ENCODE measurements around the gene FSTL4.

FSTL4 gene

GRCh38 chr5:133252133-133252480, 360.2 kb downstream of the FSTL4 start (continued):
- no peak for TF ChIP-seq CREB5 (CRISPR knock-in tag; IDR thresholded peaks at IDR 0.05; ENCODE audit: low read depth)

- ATAC-seq, result no peak
- TF ChIP-seq ZFP30 (CRISPR knock-in tag; IDR thresholded peaks at IDR 0.05) (no peak), CSRNP3 (CRISPR knock-in tag; IDR thresholded peaks at IDR 0.05) (no peak), GLIS3 (CRISPR knock-in tag; IDR thresholded peaks at IDR 0.05) (no peak), ZNF565 (CRISPR knock-in tag; conservative IDR thresholded peaks at IDR 0.05; ENCODE audit: low read depth) (no peak), ESRRG (CRISPR knock-in tag; IDR thresholded peaks at IDR 0.05) (no peak), TSHZ2 (CRISPR knock-in tag; IDR thresholded peaks at IDR 0.05) (no peak), SNAI2 (CRISPR knock-in tag; IDR thresholded peaks at IDR 0.05) (no peak), ZNF70 (CRISPR knock-in tag; IDR thresholded peaks at IDR 0.05) (no peak), TCF4 (CRISPR knock-in tag; IDR thresholded peaks at IDR 0.05; ENCODE audit: borderline replicate concordance) (no peak), ISL1 (CRISPR knock-in tag; IDR thresholded peaks at IDR 0.05) (no peak), TOX (CRISPR knock-in tag; IDR thresholded peaks at IDR 0.05; ENCODE audit: borderline replicate concordance) (no peak), ZC3H10 (CRISPR knock-in tag; IDR thresholded peaks at IDR 0.05) (no peak), CSDC2 (CRISPR knock-in tag; IDR thresholded peaks at IDR 0.05) (no peak), BACH2 (CRISPR knock-in tag; IDR thresholded peaks at IDR 0.05; ENCODE audit: borderline replicate concordance) (no peak), ZNF8 (CRISPR knock-in tag; IDR thresholded peaks at IDR 0.05) (no peak)
Measured at GRCh38 chr5:133251296-133252132, 360.8 kb downstream of the FSTL4 start.

- TF ChIP-seq SNAI2 (CRISPR knock-in tag; IDR thresholded peaks at IDR 0.05) (no peak), OSR1 (CRISPR knock-in tag; IDR thresholded peaks at IDR 0.05) (no peak), TOX (CRISPR knock-in tag; IDR thresholded peaks at IDR 0.05; ENCODE audit: borderline replicate concordance) (no peak), BACH2 (CRISPR knock-in tag; IDR thresholded peaks at IDR 0.05; ENCODE audit: borderline replicate concordance) (no peak), GLIS3 (CRISPR knock-in tag; IDR thresholded peaks at IDR 0.05) (no peak), ZNF565 (CRISPR knock-in tag; conservative IDR thresholded peaks at IDR 0.05; ENCODE audit: low read depth) (no peak), ZNF8 (CRISPR knock-in tag; IDR thresholded peaks at IDR 0.05) (no peak), ESRRG (CRISPR knock-in tag; IDR thresholded peaks at IDR 0.05) (no peak), ZNF70 (CRISPR knock-in tag; IDR thresholded peaks at IDR 0.05) (no peak), PPARA (CRISPR knock-in tag; IDR thresholded peaks at IDR 0.05; ENCODE audit: borderline replicate concordance) (no peak), TSHZ2 (CRISPR knock-in tag; IDR thresholded peaks at IDR 0.05) (no peak)
- ATAC-seq, result no peak
Measured at GRCh38 chr5:133250527-133250926, 361.8 kb downstream of the FSTL4 start.

- TF ChIP-seq ZNF70 (CRISPR knock-in tag; IDR thresholded peaks at IDR 0.05), result no peak
- no peak for ATAC-seq
Measured at GRCh38 chr5:133249593-133249992, 362.7 kb downstream of the FSTL4 start.
